Stomach (tissue), 19 donors: Measurements from ENCODE around the gene OR10P1. TPM values are rescaled to one million over a fixed set of nuclear protein-coding genes. Genes with fewer than 3 reads are reported as not detected.
"Not testable (repeated sequence)": the region's sequence is repeated elsewhere in the genome, so short reads cannot be mapped to it uniquely, and the experiment has no call there.

Experiments used
- DNase-seq, 2 donors: peaks; one replicate each; pipeline versions ENCODE4 v3.0.0 to v3.0.0-alpha.2; 2013 to 2019
- H3K27ac ChIP-seq, 5 donors: fragments of 200-600 bp in 4 of 5; sonication (generic) in 4 of 5; one replicate each; pipeline ENCODE4 v1.5.1; 2013 to 2019; ENCODE audit warnings: mild to moderate bottlenecking in 1 of 5, moderate library complexity in 1 of 5
- H3K27me3 ChIP-seq, 3 donors: fragments of 200-600 bp; sonication (generic); one replicate each; pipeline ENCODE4 v1.5.1; 2017 to 2019; ENCODE audit warnings: mixed run types in 1 of 3
- H3K36me3 ChIP-seq, 4 donors: fragments of 200-600 bp; sonication (generic); 1 replicate in 3 of 4; 2 replicates in 1 of 4; pipeline ENCODE4 v1.5.1; 2016 to 2019
- H3K4me1 ChIP-seq, 4 donors: fragments of 200-600 bp; sonication (generic); one replicate each; pipeline ENCODE4 v1.5.1; 2016 to 2019
- H3K4me3 ChIP-seq, 4 donors: fragments of 200-600 bp; sonication (generic) in 3 of 4; one replicate each; pipeline ENCODE4 v1.5.1; 2016 to 2019; ENCODE audit warnings: mild to moderate bottlenecking in 1 of 4
- H3K9me3 ChIP-seq, 4 donors: fragments of 200-600 bp; sonication (generic); one replicate each; pipeline ENCODE4 v1.5.1; 2016 to 2019
- CTCF ChIP-seq, 7 experiments: fragments of 450-650 bp in 4 of 7; fragments of 200-600 bp in 3 of 7; sonication (generic) in 3 of 7; IDR thresholded peaks; one replicate each; pipeline ENCODE4 v1.5.1; 2016 to 2019; ENCODE audit warnings: antibody characterized with exemption in 7 of 7, control low read depth in 2 of 7, mild to moderate bottlenecking in 1 of 7
- EP300 ChIP-seq: sonication (generic); formaldehyde crosslinking; IDR thresholded peaks from one replicate; pipeline ENCODE4 v1.6.1; 2017; ENCODE audit warnings: antibody characterized with exemption
- POLR2A ChIP-seq, 4 donors: fragments of 450-650 bp; IDR thresholded peaks; one replicate each; pipeline ENCODE4 v1.6.1; 2016; ENCODE audit warnings: antibody characterized with exemption in 4 of 4, control low read depth in 2 of 4, mild to moderate bottlenecking in 1 of 4, moderate library complexity in 1 of 4
- POLR2AphosphoS5 ChIP-seq, 3 donors: sonication (generic); formaldehyde crosslinking; IDR thresholded peaks; one replicate each; pipeline ENCODE4 v1.6.1; 2016; ENCODE audit warnings: antibody characterized with exemption in 3 of 3
- WGBS, 5 donors: extraction: QIAGEN DNeasy Blood & Tissue Kit in 3 of 5; methylation state at CpG; one replicate each; pipeline versions ENCODE4 v1.1.5 to v1.1.7; 2013 to 2018; 5-methylcytosine and 5-hydroxymethylcytosine counted together
- intact Hi-C: fragments of 100-400 bp; cut with DNase I; formaldehyde crosslinking; loops from one replicate; pipeline ENCODE4 v1.15.1; 2023; ENCODE audit warnings: low total_unique reads
- long read RNA-seq, 10 donors: transcript quantifications; one replicate each; lab custom pipeline, GENCODE V29; 2026
- polyA plus RNA-seq, 3 donors: library from polyadenylated mRNA; stranded (reverse); fragments of 200-250 nt; gene quantifications; one replicate each; pipeline ENCODE4 v1.2.3, GENCODE V29; 2013
- total RNA-seq, 5 donors: library from RNA; depleted of rRNA; stranded (reverse); fragments of >200 nt; gene quantifications; one replicate each; pipeline versions ENCODE4 v1.1.0 to v1.2.3, GENCODE V29; 2014 to 2016
- donor health status: healthy with polysubstance abuse.
- donor health status: Bipolar disorder and iron deficiency.
- donor health status: healthy.

OR10P1 gene
- not detected for total RNA-seq
- not detected for polyA plus RNA-seq
- long read RNA-seq, donor 1: 0 reads
- long read RNA-seq, donor 2: 0 reads
- long read RNA-seq, donor 3: 0 reads
- long read RNA-seq, donor 4: 0 reads
- long read RNA-seq, donor 5: 0 reads
- long read RNA-seq, donor 6: 0 reads
- long read RNA-seq, donor 7: 0 reads
- long read RNA-seq, donor 8: 0 reads
- long read RNA-seq, donor 9, partial matches to known transcripts: 0 of 1 reads
- long read RNA-seq, donor 9, other reads (novel, unspliced or antisense): 0 of 1 reads
- long read RNA-seq, donor 10: 0 reads

DNA sequence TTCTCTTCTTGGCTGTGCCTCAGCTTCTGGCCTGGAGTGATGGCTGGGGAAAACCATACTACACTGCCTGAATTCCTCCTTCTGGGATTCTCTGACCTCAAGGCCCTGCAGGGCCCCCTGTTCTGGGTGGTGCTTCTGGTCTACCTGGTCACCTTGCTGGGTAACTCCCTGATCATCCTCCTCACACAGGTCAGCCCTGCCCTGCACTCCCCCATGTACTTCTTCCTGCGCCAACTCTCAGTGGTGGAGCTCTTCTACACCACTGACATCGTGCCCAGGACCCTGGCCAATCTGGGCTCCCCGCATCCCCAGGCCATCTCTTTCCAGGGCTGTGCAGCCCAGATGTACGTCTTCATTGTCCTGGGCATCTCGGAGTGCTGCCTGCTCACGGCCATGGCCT lies at the start of gene OR10P1:
Gene OR10P1, plus strand, starts transcription at position 40 of the 400 bp plus-strand sequence. Its CDS starts 0 bp downstream, at position 40.
- no peak within 1 kb of the TSS for H3K4me3 ChIP-seq
- 83 to 100% (median 84%) methylated on average over 3 to 6 of the region's 6 CpGs for WGBS, 5 donors
- intact Hi-C loops: no loop called here
- TF ChIP-seq POLR2AphosphoS5 (IDR thresholded peaks at IDR 0.05) (no peak), CTCF (IDR thresholded peaks at IDR 0.05) (no peak), EP300 (no peak), POLR2A (IDR thresholded peaks at IDR 0.05) (no peak)
- peaks cover 0 to 5% (median 0%) of the 10 kb centered on the region in 3 donors for H3K27me3 ChIP-seq
- no peak within 1 kb of the TSS for H3K27ac ChIP-seq
- no peaks in the 10 kb centered on the region for H3K36me3 ChIP-seq
- H3K9me3 ChIP-seq: no peaks in the 10 kb centered on the region
- DNase-seq: no peak
- no peaks in the 10 kb centered on the region for H3K4me1 ChIP-seq

DNA sequence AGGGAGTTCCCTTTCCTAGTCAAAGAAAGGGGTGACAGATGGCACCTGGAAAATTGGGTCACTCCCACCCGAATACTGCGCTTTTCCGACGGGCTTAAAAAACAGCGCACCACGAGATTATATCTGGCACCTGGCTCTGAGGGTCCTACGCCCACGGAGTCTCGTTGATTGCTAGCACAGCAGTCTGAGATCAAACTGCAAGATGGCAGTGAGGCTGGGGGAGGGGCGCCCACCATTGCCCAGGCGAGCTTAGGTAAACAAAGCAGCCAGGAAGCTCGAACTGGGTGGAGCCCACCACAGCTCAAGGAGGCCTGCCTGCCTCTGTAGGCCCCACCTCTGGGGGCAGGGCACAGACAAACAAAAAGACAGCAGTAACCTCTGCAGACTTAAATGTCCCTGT lies 46.5 kb upstream of the OR10P1 start:
- H3K27me3 ChIP-seq, H3K4me3 ChIP-seq, H3K9me3 ChIP-seq, H3K27ac ChIP-seq, H3K36me3 ChIP-seq, intact Hi-C loops, DNase-seq, H3K4me1 ChIP-seq: not testable (repeated sequence)
- 60 to 70% (median 67%) methylated on average over 12 of the region's 12 CpGs for WGBS, 5 donors

- no peaks in the 10 kb centered on the region for H3K36me3 ChIP-seq
- 50 to 63% (median 60%) methylated on average over 8 of the region's 8 CpGs for WGBS, 5 donors
- H3K27me3 ChIP-seq: no peaks in the 10 kb centered on the region
- DNase-seq: no peak
- no peaks in the 10 kb centered on the region for H3K9me3 ChIP-seq
- H3K4me3 ChIP-seq: no peak overlapping the region
- no peaks in the 10 kb centered on the region for H3K4me1 ChIP-seq
- H3K27ac ChIP-seq: no peak overlapping the region
- TF ChIP-seq EP300: no peak
- TF ChIP-seq CTCF (IDR thresholded peaks at IDR 0.05): no peak
- no peak for TF ChIP-seq POLR2A (IDR thresholded peaks at IDR 0.05)
- TF ChIP-seq POLR2AphosphoS5 (IDR thresholded peaks at IDR 0.05): no peak
- intact Hi-C loops: no loop called here
Observed at GRCh38 chr12:55607821-55608594, 28.7 kb upstream of the OR10P1 start.

- WGBS, 5 donors: 74 to 93% (median 85%) methylated on average over 1 of the region's 1 CpG
- DNase-seq: no peak
- Histone ChIP-seq H3K9me3 (peaks cover 0 to 20% (median 11%) of the 10 kb centered on the region in 4 donors), H3K27ac (no peak overlapping the region), H3K4me3 (no peak overlapping the region), H3K4me1 (no peaks in the 10 kb centered on the region), H3K27me3 (no peaks in the 10 kb centered on the region), H3K36me3 (no peaks in the 10 kb centered on the region)
- TF ChIP-seq POLR2A (IDR thresholded peaks at IDR 0.05) (no peak), CTCF (IDR thresholded peaks at IDR 0.05) (no peak), POLR2AphosphoS5 (IDR thresholded peaks at IDR 0.05) (no peak), EP300 (no peak)
- intact Hi-C loops: no loop called here
Observed at GRCh38 chr12:55610598-55610997, 26.1 kb upstream of the OR10P1 start.

DNA sequence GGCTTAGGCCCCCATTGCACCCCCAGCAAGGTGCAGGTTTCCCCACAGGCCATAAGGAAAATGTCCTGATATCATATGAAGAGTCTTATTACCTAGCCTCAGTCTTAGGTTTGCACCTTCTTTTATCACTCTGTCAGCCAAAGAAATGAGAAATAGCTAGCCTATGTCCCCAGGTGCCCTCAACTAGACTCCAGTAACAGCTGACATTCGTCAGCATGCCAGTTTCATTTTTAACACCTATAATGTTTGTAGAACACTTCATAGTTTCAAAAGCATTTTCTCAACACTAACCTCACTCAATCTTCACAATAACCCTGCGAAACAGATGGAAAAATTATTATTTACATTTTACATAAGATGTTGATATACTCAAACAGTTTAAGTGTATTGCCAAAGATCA lies 24.0 kb upstream of the OR10P1 start:
- Histone ChIP-seq H3K27ac (no peak overlapping the region), H3K4me3 (no peak overlapping the region), H3K4me1 (no peaks in the 10 kb centered on the region), H3K36me3 (no peaks in the 10 kb centered on the region), H3K27me3 (no peaks in the 10 kb centered on the region), H3K9me3 (peaks cover 0 to 34% (median 23%) of the 10 kb centered on the region in 4 donors)
- no peak for TF ChIP-seq POLR2AphosphoS5 (IDR thresholded peaks at IDR 0.05)
- TF ChIP-seq CTCF (IDR thresholded peaks at IDR 0.05): no peak
- no peak for TF ChIP-seq POLR2A (IDR thresholded peaks at IDR 0.05)
- no peak for TF ChIP-seq EP300
- DNase-seq: no peak
- intact Hi-C loops: no loop called here
- WGBS, 5 donors: 44 to 64% (median 51%) methylated on average over 2 of the region's 2 CpGs
